NCI-H1417 treated with DMSO at 0.1 percent for 48 hours (cell line): Measurements from ENCODE around the gene USP36.
"Not testable (repeated sequence)": the region's sequence is repeated elsewhere in the genome, so short reads cannot be mapped to it uniquely, and the experiment has no call there.

ENCODE experiments used
- DNase-seq: peaks from one replicate; lab custom pipeline; 2025; lab: John Stamatoyannopoulos, UW

USP36 gene

GRCh38 chr17:78766743-78767294, 73.8 kb downstream of the USP36 start:
- DNase-seq, result no peak

- DNase-seq, result no peak
Measured at GRCh38 chr17:78766225-78766624, 74.4 kb downstream of the USP36 start.

- DNase-seq, result no peak
Measured at GRCh38 chr17:78765821-78766220, 74.8 kb downstream of the USP36 start.

- no peak for DNase-seq
Measured at GRCh38 chr17:78764871-78765270, 75.7 kb downstream of the USP36 start.

- no peak for DNase-seq
Measured at GRCh38 chr17:78763561-78763960, 77.1 kb downstream of the USP36 start.

- DNase-seq, result no peak
Measured at GRCh38 chr17:78761789-78762406, 78.7 kb downstream of the USP36 start.

GRCh38 chr17:78759969-78760352, 80.7 kb downstream of the USP36 start:
- no peak for DNase-seq

GRCh38 chr17:78759203-78759968, 81.2 kb downstream of the USP36 start:
- no peak for DNase-seq

- DNase-seq, result no peak
Measured at GRCh38 chr17:78753316-78754250, 87.0 kb downstream of the USP36 start.

GRCh38 chr17:78751447-78752161, 89.0 kb downstream of the USP36 start:
- DNase-seq, result no peak

GRCh38 chr17:78751000-78751399, 89.6 kb downstream of the USP36 start:
- DNase-seq, result not testable (repeated sequence)

- DNase-seq, result no peak
Measured at GRCh38 chr17:78748730-78749317, 91.8 kb downstream of the USP36 start.

- no peak for DNase-seq
Measured at GRCh38 chr17:78748048-78748729, 92.4 kb downstream of the USP36 start.

GRCh38 chr17:78747488-78747887, 93.1 kb downstream of the USP36 start:
- DNase-seq, result no peak

- DNase-seq, result no peak
Measured at GRCh38 chr17:78746949-78747269, 93.7 kb downstream of the USP36 start.

- no peak for DNase-seq
Measured at GRCh38 chr17:78746263-78746948, 94.2 kb downstream of the USP36 start.
